ENCODE data around the gene CFAP92.

The CFAP92 gene

GRCh38 chr3:129031476-129032215, 37.8 kb upstream of the CFAP92 start:
- in situ Hi-C loops (cut with HindIII; ENCODE audit: low sequenced_read_pairs), result no loop called here
- H3K4me3 ChIP-seq (ENCODE audit: low read depth, low read length), result no peak overlapping the region
- no peak for TF ChIP-seq CTCF (IDR thresholded peaks at IDR 0.05; ENCODE audit: low read depth, low read length)
- DNase-seq (ENCODE audit: low read depth, low spot score), result no peak

GRCh38 chr3:129030611-129031010, 36.7 kb upstream of the CFAP92 start:
- no peak for TF ChIP-seq CTCF (IDR thresholded peaks at IDR 0.05; ENCODE audit: low read depth, low read length)
- in situ Hi-C loops (cut with HindIII; ENCODE audit: low sequenced_read_pairs), result no loop called here
- H3K4me3 ChIP-seq (ENCODE audit: low read depth, low read length), result no peak overlapping the region
- no peak for DNase-seq (ENCODE audit: low read depth, low spot score)

GRCh38 chr3:129028866-129029265, 35.0 kb upstream of the CFAP92 start:
- no peak for TF ChIP-seq CTCF (IDR thresholded peaks at IDR 0.05; ENCODE audit: low read depth, low read length)
- no peak overlapping the region for H3K4me3 ChIP-seq (ENCODE audit: low read depth, low read length)
- in situ Hi-C loops (cut with HindIII; ENCODE audit: low sequenced_read_pairs), result no loop called here
- DNase-seq (ENCODE audit: low read depth, low spot score), result no peak

GRCh38 chr3:129027544-129027880, 33.6 kb upstream of the CFAP92 start:
- no peak for DNase-seq (ENCODE audit: low read depth, low spot score)
- TF ChIP-seq CTCF (IDR thresholded peaks at IDR 0.05; ENCODE audit: low read depth, low read length), result no peak
- in situ Hi-C loops (cut with HindIII; ENCODE audit: low sequenced_read_pairs), result no loop called here
- H3K4me3 ChIP-seq (ENCODE audit: low read depth, low read length), result no peak overlapping the region

DNA sequence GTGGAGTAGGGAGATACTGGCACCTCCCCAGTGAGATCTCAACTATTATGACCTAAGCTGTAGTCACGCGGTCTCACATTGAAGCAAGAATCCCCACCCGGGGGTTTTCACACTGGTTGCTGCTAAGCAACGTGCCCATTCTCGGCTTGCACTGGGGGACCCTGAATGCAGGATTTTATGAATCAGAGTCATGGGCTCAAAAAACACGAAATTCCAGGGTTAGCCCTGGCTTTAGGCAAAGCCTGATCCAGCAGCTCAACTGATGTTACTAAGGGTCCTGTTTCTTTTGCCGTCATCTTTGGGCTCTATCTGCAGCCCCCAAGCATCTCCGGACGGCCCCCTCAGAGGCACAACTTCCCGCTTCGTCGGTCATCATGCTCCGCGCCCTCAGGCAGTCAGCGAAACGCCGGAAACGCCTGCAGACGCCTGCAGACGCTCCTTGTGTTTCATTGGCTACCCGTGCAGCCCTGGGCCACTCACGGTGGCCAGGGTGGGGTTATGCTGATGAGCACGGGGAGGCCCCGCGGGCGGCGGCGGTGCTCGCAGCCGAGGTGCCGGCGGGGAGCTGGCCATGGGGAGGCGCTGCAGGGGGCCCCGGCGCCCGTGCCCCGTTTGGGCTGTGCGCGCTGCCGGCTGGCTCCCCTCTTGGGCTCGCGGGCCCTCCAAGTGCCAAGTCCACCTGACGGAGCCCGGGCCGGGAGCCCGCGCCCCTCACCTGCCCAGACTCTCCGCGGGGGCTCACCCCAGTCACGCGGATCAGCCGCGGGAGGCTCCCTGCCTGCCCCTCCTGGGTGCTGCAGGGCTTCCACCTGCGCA, 33.1 kb upstream of the CFAP92 start:
- no peak overlapping the region for H3K4me3 ChIP-seq (ENCODE audit: low read depth, low read length)
- in situ Hi-C loops (cut with HindIII; ENCODE audit: low sequenced_read_pairs), result no loop called here
- DNase-seq (ENCODE audit: low read depth, low spot score), result peak; percentile 78
- peak; percentile 14 for TF ChIP-seq CTCF (IDR thresholded peaks at IDR 0.05; ENCODE audit: low read depth, low read length)

GRCh38 chr3:129025691-129026435, 32.0 kb upstream of the CFAP92 start:
- DNase-seq (ENCODE audit: low read depth, low spot score), result no peak
- in situ Hi-C loops (cut with HindIII; ENCODE audit: low sequenced_read_pairs), result no loop called here
- H3K4me3 ChIP-seq (ENCODE audit: low read depth, low read length), result no peak overlapping the region
- TF ChIP-seq CTCF (IDR thresholded peaks at IDR 0.05; ENCODE audit: low read depth, low read length), result no peak

All from astrocyte of the spinal cord (primary cell).